Retinal pigment epithelial cell (primary cell): ENCODE data around the gene ZNF189.

Experiments
- DNase-seq: peaks from one replicate; pipeline ENCODE4 v3.0.0-alpha.2; 2010; ENCODE audit warnings: low read depth
- H3K4me3 ChIP-seq: 2 replicates; pipeline ENCODE4 v1.5.1; 2011; ENCODE audit warnings: mild to moderate bottlenecking, low read length, control low read depth, moderate library complexity
- TF ChIP-seq, protein P1 (sequence below): conservative IDR thresholded peaks from 2 replicates; pipeline ENCODE4 v1.5.1; 2011; ENCODE audit warnings: low read depth, low read length, control low read depth, inconsistent platforms

Gene ZNF189

DNA sequence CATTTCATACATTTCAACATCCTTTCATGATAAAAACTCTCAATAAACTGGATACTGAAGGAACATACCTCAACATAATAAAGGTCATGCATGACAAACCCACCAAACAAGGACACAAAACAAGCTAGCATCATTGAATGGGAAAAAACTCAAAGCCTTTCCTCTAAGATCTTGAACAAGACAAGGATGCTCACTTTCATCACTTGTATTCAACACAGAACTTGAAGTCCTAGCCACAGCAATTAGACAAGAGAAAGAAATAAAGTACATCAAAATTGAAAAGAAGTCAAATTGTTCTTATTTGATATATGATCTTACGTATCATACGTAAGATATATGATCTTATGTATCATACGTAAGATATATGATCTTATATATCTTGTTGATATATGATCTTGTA lies 5.5 kb upstream of the ZNF189 start:
- TF ChIP-seq, protein P1, sequence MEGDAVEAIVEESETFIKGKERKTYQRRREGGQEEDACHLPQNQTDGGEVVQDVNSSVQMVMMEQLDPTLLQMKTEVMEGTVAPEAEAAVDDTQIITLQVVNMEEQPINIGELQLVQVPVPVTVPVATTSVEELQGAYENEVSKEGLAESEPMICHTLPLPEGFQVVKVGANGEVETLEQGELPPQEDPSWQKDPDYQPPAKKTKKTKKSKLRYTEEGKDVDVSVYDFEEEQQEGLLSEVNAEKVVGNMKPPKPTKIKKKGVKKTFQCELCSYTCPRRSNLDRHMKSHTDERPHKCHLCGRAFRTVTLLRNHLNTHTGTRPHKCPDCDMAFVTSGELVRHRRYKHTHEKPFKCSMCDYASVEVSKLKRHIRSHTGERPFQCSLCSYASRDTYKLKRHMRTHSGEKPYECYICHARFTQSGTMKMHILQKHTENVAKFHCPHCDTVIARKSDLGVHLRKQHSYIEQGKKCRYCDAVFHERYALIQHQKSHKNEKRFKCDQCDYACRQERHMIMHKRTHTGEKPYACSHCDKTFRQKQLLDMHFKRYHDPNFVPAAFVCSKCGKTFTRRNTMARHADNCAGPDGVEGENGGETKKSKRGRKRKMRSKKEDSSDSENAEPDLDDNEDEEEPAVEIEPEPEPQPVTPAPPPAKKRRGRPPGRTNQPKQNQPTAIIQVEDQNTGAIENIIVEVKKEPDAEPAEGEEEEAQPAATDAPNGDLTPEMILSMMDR: no peak
- no peak for DNase-seq
- H3K4me3 ChIP-seq: no peak overlapping the region

DNA sequence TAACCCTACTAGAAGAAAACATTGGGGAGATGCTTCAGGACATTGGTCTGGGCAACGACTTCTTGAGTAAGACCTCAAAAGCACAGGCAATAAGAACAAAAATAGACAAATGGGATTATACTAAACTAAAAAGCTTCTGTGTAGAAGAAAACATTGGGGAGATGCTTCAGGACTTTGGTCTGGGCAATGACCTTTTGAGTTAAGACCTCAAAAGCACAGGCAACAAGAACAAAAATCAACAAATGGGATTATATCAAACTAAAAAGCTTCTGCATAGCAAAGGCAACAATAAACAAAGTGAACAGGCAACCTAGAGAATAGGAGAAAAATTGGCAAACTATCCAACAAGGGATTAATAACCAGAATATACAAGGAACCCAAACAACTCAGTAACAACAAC lies 4.0 kb upstream of the ZNF189 start:
- no peak for DNase-seq
- TF ChIP-seq, protein P1: no peak
- no peak overlapping the region for H3K4me3 ChIP-seq

DNA sequence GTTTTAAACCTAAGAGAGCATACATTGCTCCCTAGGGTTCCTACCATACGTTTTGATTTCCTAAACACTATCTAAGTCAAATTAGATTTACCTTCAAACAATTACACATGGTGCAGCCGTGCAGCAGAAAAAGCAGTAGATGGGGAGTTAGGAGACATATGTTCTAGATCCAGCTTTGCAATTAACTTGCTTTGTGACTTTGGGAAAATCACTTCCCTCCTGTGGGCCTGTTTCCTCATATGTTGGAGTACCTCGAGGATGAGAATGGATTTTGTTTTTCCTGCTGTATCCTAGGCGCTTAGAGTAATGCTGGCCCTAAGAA lies 944 bp upstream of the ZNF189 start:
- no peak for DNase-seq
- H3K4me3 ChIP-seq: peak overlapping the region; percentile 96
- TF ChIP-seq, protein P1: no peak

DNA sequence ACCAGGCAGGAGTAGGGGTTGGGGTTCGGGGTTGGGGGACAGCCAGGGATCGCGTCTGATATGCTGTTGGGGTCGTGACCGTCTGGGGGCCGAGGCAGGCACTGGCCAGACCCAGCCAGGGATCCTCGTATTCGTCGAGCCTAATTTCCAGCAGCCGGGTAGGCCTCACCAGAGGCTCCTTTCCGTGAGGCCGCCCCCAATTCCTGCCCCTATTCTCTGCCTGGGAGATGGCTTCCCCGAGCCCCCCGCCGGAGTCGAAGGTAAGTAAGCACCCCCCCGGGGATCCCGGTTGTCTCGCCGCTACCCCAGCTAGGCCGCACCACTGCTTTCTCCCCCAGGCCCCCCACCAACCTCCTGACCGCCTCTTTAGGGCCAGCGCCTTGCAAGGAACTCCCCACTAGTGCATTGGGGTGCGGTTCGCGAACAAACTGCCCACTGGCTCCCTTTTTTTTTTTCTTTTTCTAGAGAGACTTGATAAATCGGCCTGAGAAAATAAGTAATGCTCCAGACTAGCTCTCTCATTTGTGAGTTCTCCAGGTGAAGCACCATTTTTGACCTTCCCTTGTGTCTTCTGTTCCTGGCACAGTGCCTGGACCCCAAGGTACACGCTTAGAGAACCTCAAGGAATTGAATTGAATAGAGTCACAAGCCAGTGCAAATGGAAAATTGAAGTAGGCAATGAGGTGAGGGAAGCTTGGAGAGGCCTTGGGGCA lies 435 bp downstream of the ZNF189 start:
- no peak for DNase-seq

DNA sequence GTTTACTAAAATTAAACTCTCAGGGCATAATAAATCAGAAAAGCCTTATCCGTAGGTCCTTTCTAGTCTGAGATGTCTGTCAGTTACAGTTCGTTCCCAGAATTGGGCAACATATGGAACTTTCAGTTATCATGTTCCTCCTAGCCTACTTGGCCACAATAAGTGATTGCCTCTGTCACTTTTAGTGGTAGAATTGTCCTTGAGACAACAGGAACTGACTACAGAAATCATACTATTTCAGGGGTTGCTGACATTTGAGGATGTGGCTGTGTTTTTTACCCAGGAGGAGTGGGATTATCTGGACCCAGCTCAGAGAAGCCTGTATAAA lies 956 bp downstream of the ZNF189 start:
- H3K4me3 ChIP-seq: peak overlapping the region; percentile 72
- DNase-seq: no peak
- TF ChIP-seq, protein P1: no peak

More for the DNA sequence above, 435 bp downstream of the ZNF189 start:
- TF ChIP-seq, protein P1: no peak
- H3K4me3 ChIP-seq: peak overlapping the region; percentile 72

DNA sequence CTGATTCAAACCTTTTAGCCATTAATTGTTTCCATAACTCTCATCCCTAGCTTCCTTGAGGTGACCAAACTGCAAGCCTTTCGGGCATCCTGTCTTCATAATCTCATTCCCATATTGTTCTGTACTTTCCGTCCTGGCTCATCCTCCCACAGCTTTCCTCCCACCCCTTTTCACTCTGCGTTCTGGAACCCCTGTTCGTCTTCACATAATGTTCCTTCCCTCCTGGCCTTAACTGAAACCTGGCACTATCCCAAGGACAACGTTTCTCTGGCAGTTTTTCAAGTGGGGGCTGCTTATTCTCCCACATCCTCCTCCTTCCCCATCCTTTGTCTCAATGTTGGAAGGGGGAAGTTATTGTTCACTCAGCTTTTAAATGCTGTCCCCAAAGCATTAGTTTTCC lies 1.5 kb downstream of the ZNF189 start:
- TF ChIP-seq, protein P1: no peak

DNA sequence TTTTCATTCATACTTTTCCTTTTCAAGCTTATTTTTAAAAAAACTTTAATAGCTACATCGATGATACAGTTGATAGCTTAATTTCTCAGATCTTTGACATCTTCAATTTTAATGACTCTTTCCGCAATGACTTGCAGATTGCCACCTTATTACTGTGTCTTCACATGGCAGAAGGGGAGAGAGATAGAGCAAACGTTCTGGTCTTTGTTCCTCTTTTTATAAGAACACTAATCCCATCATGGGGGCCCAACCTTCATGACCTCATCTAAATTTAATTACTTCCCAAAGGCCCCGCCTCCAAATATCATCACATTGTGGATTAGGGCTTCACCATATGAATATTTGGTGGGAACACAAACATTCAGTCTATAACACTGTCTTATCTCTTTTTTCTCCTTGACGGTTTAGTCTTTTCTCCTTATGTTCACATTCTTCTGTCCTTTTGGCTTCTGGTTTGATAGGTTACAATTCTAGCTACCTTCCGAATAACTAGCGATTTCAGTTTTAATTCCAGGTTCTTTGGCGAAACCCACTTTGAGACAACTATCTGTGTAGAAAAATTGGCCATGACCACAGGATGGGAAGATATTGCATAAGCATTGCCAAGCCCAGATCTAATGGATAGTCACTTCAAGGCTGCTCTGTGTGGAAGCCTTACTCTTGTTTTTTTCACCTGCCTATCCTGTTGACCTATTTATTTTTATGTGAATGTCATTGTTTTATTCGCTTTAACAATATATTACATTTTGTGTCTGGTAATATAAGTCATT lies 5.0 kb downstream of the ZNF189 start:
- DNase-seq: no peak
- no peak overlapping the region for H3K4me3 ChIP-seq
- TF ChIP-seq, protein P1: no peak

More for the DNA sequence above, 1.5 kb downstream of the ZNF189 start:
- peak overlapping the region; percentile 72 for H3K4me3 ChIP-seq
- DNase-seq: no peak
